Prostate gland (tissue), 2 donors: ENCODE data around the gene LSM2. TPM values are rescaled to one million over a fixed set of nuclear protein-coding genes. Genes with fewer than 3 reads are reported as not detected.
"Not testable (repeated sequence)": the region's sequence is repeated elsewhere in the genome, so short reads cannot be mapped to it uniquely, and the experiment has no call there.

Experiments
- DNase-seq: peaks from one replicate; pipeline ENCODE4 v3.0.0-alpha.2; 2019; ENCODE audit warnings: low spot score
- H3K27ac ChIP-seq, 2 donors: fragments of 200-600 bp; sonication (generic); 2 replicates each; pipeline ENCODE4 v1.5.1; 2017 to 2019
- H3K27me3 ChIP-seq: fragments of 200-600 bp; sonication (generic); replicated peaks from 2 replicates; pipeline ENCODE4 v1.5.1; 2019; ENCODE audit not compliant: insufficient read depth
- H3K36me3 ChIP-seq, 2 donors: fragments of 200-600 bp; sonication (generic); 1 replicate in 1 of 2; 2 replicates in 1 of 2; pipeline versions ENCODE4 v1.5.1 to v1.8.1; 2017 to 2019
- H3K4me1 ChIP-seq: fragments of 200-600 bp; sonication (generic); replicated peaks from 2 replicates; pipeline ENCODE4 v1.5.1; 2019
- H3K4me3 ChIP-seq, 2 donors: fragments of 200-600 bp; sonication (generic); 2 replicates each; pipeline ENCODE4 v1.5.1; 2017 to 2019
- H3K9me3 ChIP-seq: fragments of 200-600 bp; sonication (generic); 2 replicates; pipeline ENCODE4 v1.5.1; 2017
- CTCF ChIP-seq, 4 experiments: fragments of 200-600 bp in 2 of 4; fragments of 450-650 bp in 2 of 4; sonication (generic) in 2 of 4; IDR thresholded peaks; 1 replicate in 3 of 4; 2 replicates in 1 of 4; pipeline ENCODE4 v1.5.1; 2016 to 2019; ENCODE audit warnings: antibody characterized with exemption in 4 of 4, mild to moderate bottlenecking in 2 of 4, moderate library complexity in 2 of 4
- POLR2A ChIP-seq: fragments of 450-650 bp; IDR thresholded peaks from one replicate; pipeline ENCODE4 v1.6.1; 2016; ENCODE audit warnings: antibody characterized with exemption, mild to moderate bottlenecking
- POLR2AphosphoS5 ChIP-seq: sonication (generic); formaldehyde crosslinking; IDR thresholded peaks from one replicate; pipeline ENCODE4 v1.6.1; 2017; ENCODE audit warnings: antibody characterized with exemption
- WGBS: methylation state at CpG from one replicate; pipeline ENCODE4 v1.1.5; 2018; 5-methylcytosine and 5-hydroxymethylcytosine counted together
- intact Hi-C: fragments of 100-400 bp; cut with DNase I; formaldehyde crosslinking; loops from one replicate; pipeline ENCODE4 v1.14.2; 2022
- total RNA-seq, 2 donors: library from RNA; depleted of rRNA; stranded (reverse); fragments of >200 nt; gene quantifications; one replicate each; pipeline ENCODE4 v1.1.0, GENCODE V29; 2016

The LSM2 gene
- total RNA-seq, 2 donors from 2014 or later: 51.9 to 52.5 TPM

GRCh38 chr6:31794294-31794865 lies 12.4 kb downstream of the LSM2 start:
- Histone ChIP-seq H3K27ac (peak overlapping the region; percentile 89 to 97), H3K4me3 (peak overlapping the region; percentile 92 to 96), H3K36me3 (no peaks in the 10 kb centered on the region), H3K27me3 (no peaks in the 10 kb centered on the region), H3K9me3 (no peaks in the 10 kb centered on the region), H3K4me1 (peaks cover 3% of the 10 kb centered on the region)
- WGBS: 6% methylated on average over 7 of the region's 7 CpGs
- no peak for DNase-seq
- intact Hi-C loops: no loop called here
- TF ChIP-seq POLR2AphosphoS5 (no peak), POLR2A (no peak), CTCF (IDR thresholded peaks at IDR 0.05) (no peak)

GRCh38 chr6:31793927-31794245 lies 12.9 kb downstream of the LSM2 start:
- peak overlapping the region; percentile 89 to 97 for H3K27ac ChIP-seq
- intact Hi-C loops, H3K27me3 ChIP-seq, DNase-seq, H3K4me3 ChIP-seq, H3K9me3 ChIP-seq, H3K36me3 ChIP-seq, H3K4me1 ChIP-seq: not testable (repeated sequence)
- WGBS: 88% methylated on average over 6 of the region's 6 CpGs

GRCh38 chr6:31792761-31793171 lies 14.0 kb downstream of the LSM2 start:
- Histone ChIP-seq H3K36me3 (no peaks in the 10 kb centered on the region), H3K9me3 (no peaks in the 10 kb centered on the region), H3K27me3 (no peaks in the 10 kb centered on the region), H3K27ac (no peak overlapping the region), H3K4me1 (peaks cover 3% of the 10 kb centered on the region), H3K4me3 (no peak overlapping the region)
- TF ChIP-seq POLR2A (no peak), POLR2AphosphoS5 (no peak), CTCF (IDR thresholded peaks at IDR 0.05) (no peak)
- 79% methylated on average over 12 of the region's 12 CpGs for WGBS
- DNase-seq: no peak
- intact Hi-C loops: no loop called here

- TF ChIP-seq POLR2AphosphoS5: no peak
- no peak for TF ChIP-seq POLR2A
- no peak for TF ChIP-seq CTCF (IDR thresholded peaks at IDR 0.05)
- Histone ChIP-seq H3K9me3 (no peaks in the 10 kb centered on the region), H3K36me3 (no peaks in the 10 kb centered on the region), H3K4me3 (no peak overlapping the region), H3K4me1 (peaks cover 3% of the 10 kb centered on the region), H3K27ac (no peak overlapping the region), H3K27me3 (no peaks in the 10 kb centered on the region)
- no peak for DNase-seq
- 90% methylated on average over 3 of the region's 3 CpGs for WGBS
- intact Hi-C loops: no loop called here
These were observed 14.7 kb downstream of the LSM2 start for GRCh38 chr6:31792090-31792374.

GRCh38 chr6:31791324-31792089 lies 15.3 kb downstream of the LSM2 start:
- 64% methylated on average over 12 of the region's 12 CpGs for WGBS
- no peak for TF ChIP-seq POLR2A
- TF ChIP-seq CTCF (IDR thresholded peaks at IDR 0.05): peak in 3 of 4 experiments; percentile 15 to 55 (median 48)
- intact Hi-C loops: no loop called here
- Histone ChIP-seq H3K36me3 (no peaks in the 10 kb centered on the region), H3K4me1 (peaks cover 3% of the 10 kb centered on the region), H3K27me3 (no peaks in the 10 kb centered on the region), H3K4me3 (no peak overlapping the region), H3K9me3 (no peaks in the 10 kb centered on the region), H3K27ac (no peak overlapping the region)
- DNase-seq: no peak
